GM19023 (cell line): ENCODE results near the gene RNF217.
"Not testable (repeated sequence)": the region's sequence is repeated elsewhere in the genome, so short reads cannot be mapped to it uniquely, and the experiment has no call there.

Source experiments
- ATAC-seq: cut with Tn5 transposase; IDR thresholded peaks from one replicate; pipeline ENCODE4 v1.9.1; 2021; ENCODE audit warnings: mild to moderate bottlenecking, moderate library complexity; ENCODE audit not compliant: unreplicated experiment

RNF217 gene

GRCh38 chr6:124962639-124963415 lies 590 bp downstream of the RNF217 start:
- ATAC-seq, result peak; percentile 35

- ATAC-seq, result no peak
These were observed 1.2 kb downstream of the RNF217 start for GRCh38 chr6:124963416-124963785.

- no peak for ATAC-seq
These were observed 1.9 kb downstream of the RNF217 start for GRCh38 chr6:124963831-124964763.

GRCh38 chr6:124964764-124965105 lies 2.5 kb downstream of the RNF217 start:
- no peak for ATAC-seq

GRCh38 chr6:124965424-124965850 lies 3.2 kb downstream of the RNF217 start:
- ATAC-seq, result not testable (repeated sequence)

GRCh38 chr6:124967444-124967843 lies 5.2 kb downstream of the RNF217 start:
- no peak for ATAC-seq

- ATAC-seq, result no peak
These were observed 6.2 kb downstream of the RNF217 start for GRCh38 chr6:124968401-124968800.

GRCh38 chr6:124970243-124970642 lies 8.0 kb downstream of the RNF217 start:
- ATAC-seq, result no peak

GRCh38 chr6:124970763-124971162 lies 8.5 kb downstream of the RNF217 start:
- ATAC-seq, result no peak

GRCh38 chr6:124973780-124974179 lies 11.5 kb downstream of the RNF217 start:
- ATAC-seq, result no peak

GRCh38 chr6:124974771-124975377 lies 12.6 kb downstream of the RNF217 start:
- ATAC-seq, result no peak

- no peak for ATAC-seq
These were observed 15.1 kb downstream of the RNF217 start for GRCh38 chr6:124977067-124977908.

- ATAC-seq, result no peak
These were observed 16.4 kb downstream of the RNF217 start for GRCh38 chr6:124978451-124979293.

GRCh38 chr6:124979294-124979678 lies 17.0 kb downstream of the RNF217 start:
- ATAC-seq, result no peak

- ATAC-seq, result no peak
These were observed 20.4 kb downstream of the RNF217 start for GRCh38 chr6:124982669-124983068.

- no peak for ATAC-seq
These were observed 21.3 kb downstream of the RNF217 start for GRCh38 chr6:124983383-124984083.

GRCh38 chr6:124984668-124985338 lies 22.6 kb downstream of the RNF217 start:
- ATAC-seq, result no peak

GRCh38 chr6:124986164-124986563 lies 23.9 kb downstream of the RNF217 start:
- ATAC-seq, result no peak

GRCh38 chr6:124987291-124987690 lies 25.1 kb downstream of the RNF217 start:
- no peak for ATAC-seq
